Stimulated activated CD8-positive, alpha-beta memory T cell treated with anti-CD3 and anti-CD28 coated beads, Interleukin-4, amount 100 ng/mL, for 48 hours (primary cell): ENCODE results near the gene IFNW1.
"Not testable (repeated sequence)": the region's sequence is repeated elsewhere in the genome, so short reads cannot be mapped to it uniquely, and the experiment has no call there.

Source experiments
- DNase-seq: peaks from one replicate; pipeline ENCODE4 v3.0.0-alpha.2; 2020

The IFNW1 gene

GRCh38 chr9:21141427-21141882 lies at the start of gene IFNW1:
IFNW1 (minus strand) TSS chr9:21141832; CDS start chr9:21141570, 262 bp downstream.
- DNase-seq, result no peak

GRCh38 chr9:21187487-21187886 lies 45.9 kb upstream of the IFNW1 start, which contains the start of gene IFNA4:
IFNA4 (minus strand) TSS chr9:21187587; CDS start chr9:21187531, 56 bp downstream.
- DNase-seq, result not testable (repeated sequence)

GRCh38 chr9:21182810-21183736 lies 41.4 kb upstream of the IFNW1 start:
- not testable (repeated sequence) for DNase-seq

GRCh38 chr9:21174671-21175070 lies 33.0 kb upstream of the IFNW1 start:
- no peak for DNase-seq

GRCh38 chr9:21172156-21172555 lies 30.5 kb upstream of the IFNW1 start:
- no peak for DNase-seq

- DNase-seq, result no peak
These were observed 29.7 kb upstream of the IFNW1 start for GRCh38 chr9:21171351-21171750.

GRCh38 chr9:21166560-21166959 lies 24.9 kb upstream of the IFNW1 start, which contains the start of gene IFNA21:
IFNA21 (minus strand) TSS chr9:21166660; CDS start chr9:21166612, 48 bp downstream.
- DNase-seq, result not testable (repeated sequence)

- no peak for DNase-seq
These were observed 23.9 kb upstream of the IFNW1 start for GRCh38 chr9:21165516-21165915.

- DNase-seq, result no peak
These were observed 18.5 kb upstream of the IFNW1 start for GRCh38 chr9:21160178-21160577.

- no peak for DNase-seq
These were observed 13.9 kb upstream of the IFNW1 start for GRCh38 chr9:21155501-21155900.

- no peak for DNase-seq
These were observed 12.5 kb upstream of the IFNW1 start for GRCh38 chr9:21154018-21154608.

- no peak for DNase-seq
These were observed 11.8 kb upstream of the IFNW1 start for GRCh38 chr9:21153336-21154017.

GRCh38 chr9:21144603-21145002 lies 3.0 kb upstream of the IFNW1 start:
- no peak for DNase-seq

- DNase-seq, result no peak
These were observed 4.6 kb downstream of the IFNW1 start for GRCh38 chr9:21137020-21137419.

GRCh38 chr9:21135736-21136135 lies 5.9 kb downstream of the IFNW1 start:
- no peak for DNase-seq

GRCh38 chr9:21128186-21128585 lies 13.4 kb downstream of the IFNW1 start:
- not testable (repeated sequence) for DNase-seq

- no peak for DNase-seq
These were observed 19.9 kb downstream of the IFNW1 start for GRCh38 chr9:21121595-21122251.

- DNase-seq, result no peak
These were observed 20.6 kb downstream of the IFNW1 start for GRCh38 chr9:21121079-21121478.

- DNase-seq, result no peak
These were observed 22.4 kb downstream of the IFNW1 start for GRCh38 chr9:21119093-21119770.

- DNase-seq, result no peak
These were observed 27.3 kb downstream of the IFNW1 start for GRCh38 chr9:21114311-21114710.

- DNase-seq, result no peak
These were observed 30.7 kb downstream of the IFNW1 start for GRCh38 chr9:21110708-21111576.
